ENCODE measurements around the gene SNX20. TPM values are rescaled to one million over a fixed set of nuclear protein-coding genes. Genes with fewer than 3 reads are reported as not detected.

Gene SNX20
- total RNA-seq, 4 donors from 2014 or later, result 0.81 to 2.1 (median 1.2) TPM

DNA sequence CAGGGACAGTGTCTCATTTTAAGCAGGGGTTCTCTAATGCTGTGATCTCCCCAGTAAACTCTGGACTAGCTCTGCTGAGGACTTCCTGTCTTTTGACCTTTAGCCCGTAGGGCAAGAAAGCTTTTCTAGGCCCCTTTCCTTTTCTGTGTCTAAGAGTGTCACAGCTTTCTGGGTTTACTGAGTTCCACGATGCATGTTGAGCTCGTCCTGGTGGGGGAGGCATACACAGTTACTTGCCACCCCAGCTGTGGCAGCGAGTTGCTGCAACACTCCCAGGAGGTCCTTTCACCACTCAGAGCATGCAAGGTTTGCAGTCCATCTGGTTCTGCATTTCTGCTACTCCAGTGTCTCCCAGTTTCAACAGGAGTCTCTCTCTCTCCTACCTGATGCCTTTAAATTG is 36.0 kb upstream of the SNX20 start:
- Histone ChIP-seq H3K27ac (no peak overlapping the region), H3K36me3 (no peaks in the 10 kb centered on the region), H3K27me3 (no peaks in the 10 kb centered on the region), H3K4me3 (no peak overlapping the region), H3K9me3 (no peaks in the 10 kb centered on the region), H3K4me1 (peaks cover 33% of the 10 kb centered on the region)
- DNase-seq (ENCODE audit: low spot score in 2 of 2), result no peak
- no peak for TF ChIP-seq EP300 (IDR thresholded peaks at IDR 0.05)
- no peak for TF ChIP-seq CTCF (IDR thresholded peaks at IDR 0.05)
- TF ChIP-seq POLR2A (IDR thresholded peaks at IDR 0.05), result no peak
- TF ChIP-seq POLR2AphosphoS5 (IDR thresholded peaks at IDR 0.05), result no peak
- whole genome bisulfite sequencing, result 88% methylated on average over 4 of the region's 4 CpGs

DNA sequence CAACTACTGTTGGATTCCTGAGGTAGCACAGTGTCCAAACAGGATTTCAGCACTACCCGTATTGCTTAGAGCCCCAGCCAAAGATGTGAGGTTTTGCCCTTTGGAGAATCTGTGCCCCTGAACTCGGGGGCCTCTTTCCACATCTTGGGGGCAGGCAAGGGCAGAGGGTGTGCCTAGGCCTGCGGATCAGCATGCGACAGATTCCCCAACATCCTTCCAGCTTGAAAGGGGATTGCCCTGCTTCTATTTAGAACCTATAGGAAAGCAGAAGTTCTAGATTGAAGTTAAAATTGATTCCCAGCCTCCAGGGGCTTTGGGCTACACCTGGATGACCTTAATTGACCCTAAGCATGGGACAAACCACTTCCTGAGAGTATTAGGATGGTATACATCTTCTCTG is 31.8 kb upstream of the SNX20 start:
- no peak for DNase-seq (ENCODE audit: low spot score in 2 of 2)
- Histone ChIP-seq H3K9me3 (no peaks in the 10 kb centered on the region), H3K4me3 (no peak overlapping the region), H3K27me3 (no peaks in the 10 kb centered on the region), H3K4me1 (peaks cover 13% of the 10 kb centered on the region), H3K27ac (no peak overlapping the region), H3K36me3 (peaks cover 4% of the 10 kb centered on the region)
- WGBS, result 90% methylated on average over 2 of the region's 4 CpGs
- TF ChIP-seq POLR2AphosphoS5 (IDR thresholded peaks at IDR 0.05) (no peak), CTCF (IDR thresholded peaks at IDR 0.05) (no peak), EP300 (IDR thresholded peaks at IDR 0.05) (no peak), POLR2A (IDR thresholded peaks at IDR 0.05) (no peak)

DNA sequence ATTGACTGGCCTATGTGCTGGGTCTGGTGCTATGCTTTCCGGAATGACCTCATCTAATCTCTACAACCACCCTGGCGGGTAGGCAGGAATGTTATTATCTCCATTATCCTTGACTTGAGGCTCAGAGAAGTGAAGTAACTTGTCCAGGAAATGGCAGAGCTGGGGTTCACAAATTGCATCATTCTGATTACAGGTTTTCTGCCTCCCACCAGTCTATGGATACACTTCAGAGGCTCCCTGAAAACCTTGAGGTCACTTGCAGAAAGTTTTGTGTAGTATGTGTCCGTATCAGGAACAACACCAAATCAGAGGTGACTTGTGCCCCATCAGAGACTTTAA is 31.4 kb upstream of the SNX20 start:
- Histone ChIP-seq H3K4me3 (no peak overlapping the region), H3K36me3 (peaks cover 4% of the 10 kb centered on the region), H3K27ac (no peak overlapping the region), H3K4me1 (peaks cover 13% of the 10 kb centered on the region), H3K9me3 (no peaks in the 10 kb centered on the region), H3K27me3 (no peaks in the 10 kb centered on the region)
- DNase-seq (ENCODE audit: low spot score in 2 of 2), result no peak
- TF ChIP-seq POLR2AphosphoS5 (IDR thresholded peaks at IDR 0.05) (no peak), CTCF (IDR thresholded peaks at IDR 0.05) (no peak), EP300 (IDR thresholded peaks at IDR 0.05) (no peak), POLR2A (IDR thresholded peaks at IDR 0.05) (no peak)
- 87% methylated on average over 3 of the region's 3 CpGs for WGBS

DNA sequence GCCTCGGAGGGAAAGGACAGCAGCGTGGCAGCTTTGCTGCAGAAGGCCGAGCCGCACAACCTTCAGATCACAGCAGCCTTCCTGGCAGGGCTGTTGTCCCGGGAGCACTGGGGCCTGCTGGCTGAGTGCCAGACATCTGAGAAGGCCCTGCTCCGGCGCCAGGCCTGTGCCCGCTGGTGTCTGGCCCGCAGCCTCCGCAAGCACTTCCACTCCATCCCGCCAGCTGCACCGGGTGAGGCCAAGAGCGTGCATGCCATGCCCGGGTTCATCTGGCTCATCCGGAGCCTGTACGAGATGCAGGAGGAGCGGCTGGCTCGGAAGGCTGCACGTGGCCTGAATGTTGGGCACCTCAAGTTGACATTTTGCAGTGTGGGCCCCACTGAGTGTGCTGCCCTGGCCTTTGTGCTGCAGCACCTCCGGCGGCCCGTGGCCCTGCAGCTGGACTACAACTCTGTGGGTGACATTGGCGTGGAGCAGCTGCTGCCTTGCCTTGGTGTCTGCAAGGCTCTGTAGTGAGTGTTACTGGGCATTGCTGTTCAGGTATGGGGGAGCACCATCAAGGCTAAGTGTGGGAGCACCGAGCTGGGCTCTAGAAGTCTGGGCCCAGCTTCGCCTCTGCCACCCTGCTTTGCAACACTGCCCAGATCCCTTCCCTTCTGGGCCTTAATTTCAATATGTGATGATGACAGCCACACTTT is 30.9 kb upstream of the SNX20 start:
- WGBS, result 90% methylated on average over 4 of the region's 25 CpGs
- DNase-seq (ENCODE audit: low spot score in 2 of 2), result no peak

DNA sequence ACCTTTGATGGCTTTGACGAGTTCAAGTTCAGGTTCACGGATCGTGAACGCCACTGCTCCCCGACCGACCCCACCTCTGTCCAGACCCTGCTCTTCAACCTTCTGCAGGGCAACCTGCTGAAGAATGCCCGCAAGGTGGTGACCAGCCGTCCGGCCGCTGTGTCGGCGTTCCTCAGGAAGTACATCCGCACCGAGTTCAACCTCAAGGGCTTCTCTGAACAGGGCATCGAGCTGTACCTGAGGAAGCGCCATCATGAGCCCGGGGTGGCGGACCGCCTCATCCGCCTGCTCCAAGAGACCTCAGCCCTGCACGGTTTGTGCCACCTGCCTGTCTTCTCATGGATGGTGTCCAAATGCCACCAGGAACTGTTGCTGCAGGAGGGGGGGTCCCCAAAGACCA is 29.9 kb upstream of the SNX20 start:
- Histone ChIP-seq H3K36me3 (peaks cover 4% of the 10 kb centered on the region), H3K27ac (no peak overlapping the region), H3K4me1 (peaks cover 11% of the 10 kb centered on the region), H3K4me3 (no peak overlapping the region), H3K27me3 (no peaks in the 10 kb centered on the region), H3K9me3 (no peaks in the 10 kb centered on the region)
- WGBS, result 95% methylated on average over 14 of the region's 21 CpGs
- no peak for TF ChIP-seq POLR2AphosphoS5 (IDR thresholded peaks at IDR 0.05)
- TF ChIP-seq EP300 (IDR thresholded peaks at IDR 0.05), result no peak
- TF ChIP-seq CTCF (IDR thresholded peaks at IDR 0.05), result no peak
- TF ChIP-seq POLR2A (IDR thresholded peaks at IDR 0.05), result no peak
- DNase-seq (ENCODE audit: low spot score in 2 of 2), result no peak

More for the DNA sequence above, 30.9 kb upstream of the SNX20 start:
- H3K4me1 ChIP-seq, result peaks cover 13% of the 10 kb centered on the region
- no peaks in the 10 kb centered on the region for H3K9me3 ChIP-seq
- H3K36me3 ChIP-seq, result peaks cover 4% of the 10 kb centered on the region
- TF ChIP-seq POLR2A (IDR thresholded peaks at IDR 0.05), result no peak
- no peak for TF ChIP-seq CTCF (IDR thresholded peaks at IDR 0.05)
- TF ChIP-seq EP300 (IDR thresholded peaks at IDR 0.05), result no peak
- no peak for TF ChIP-seq POLR2AphosphoS5 (IDR thresholded peaks at IDR 0.05)
- H3K27me3 ChIP-seq, result no peaks in the 10 kb centered on the region
- no peak overlapping the region for H3K27ac ChIP-seq
- H3K4me3 ChIP-seq, result no peak overlapping the region

Data from suprapubic skin (tissue), 4 donors.